H1 (cell line): ENCODE results near the gene PDGFD. TPM values are rescaled to one million over a fixed set of nuclear protein-coding genes. Genes with fewer than 3 reads are reported as not detected.

Experiments used
- BCL11A ChIP-seq, 2 experiments: IDR thresholded peaks; one replicate each; pipeline ENCODE4 v1.6.1; 2011; ENCODE audit warnings: low read depth in 2 of 2, low read length in 2 of 2, mild to moderate bottlenecking in 2 of 2
- CHD7 ChIP-seq: fragments of 300-600 bp; sonication (generic); IDR thresholded peaks from 2 replicates; pipeline ENCODE4 v1.7.1; 2012; ENCODE audit warnings: low read length, moderate library complexity, mild to moderate bottlenecking, inconsistent platforms; ENCODE audit not compliant: insufficient replicate concordance
- CREB1 ChIP-seq: IDR thresholded peaks from 2 replicates; pipeline ENCODE4 v1.6.1; 2012; ENCODE audit warnings: inconsistent platforms
- KDM4A ChIP-seq: IDR thresholded peaks from one replicate; pipeline ENCODE4 v1.7.1; 2012; ENCODE audit warnings: low read depth, mild to moderate bottlenecking, moderate library complexity, low read length, inconsistent platforms; ENCODE audit not compliant: severe bottlenecking
- MAX ChIP-seq: IDR thresholded peaks from 2 replicates; pipeline ENCODE4 v1.6.1; 2012; ENCODE audit warnings: inconsistent platforms
- RAD21 ChIP-seq, 2 experiments: IDR thresholded peaks in 1 of 2; conservative IDR thresholded peaks in 1 of 2; 2 replicates each; pipeline ENCODE4 v1.6.1; 2011; ENCODE audit warnings: low read depth in 2 of 2, low read length in 2 of 2, improper control_type of control experiment in 1 of 2, inconsistent platforms in 1 of 2, mild to moderate bottlenecking in 1 of 2, moderate library complexity in 1 of 2
- RFX5 ChIP-seq: IDR thresholded peaks from 2 replicates; pipeline ENCODE4 v1.6.1; 2011; ENCODE audit warnings: low read depth, low read length, improper control_type of control experiment, borderline replicate concordance
- TBP ChIP-seq: IDR thresholded peaks from 2 replicates; pipeline ENCODE4 v1.6.1; 2011; ENCODE audit warnings: low read depth, low read length, improper control_type of control experiment
- polyA plus RNA-seq, 7 experiments: library from polyadenylated mRNA; depleted of rRNA in 3 of 7; stranded (reverse) in 5 of 7; unstranded in 2 of 7; fragments of >200 nt in 5 of 7; fragments of 200-250 nt in 2 of 7; gene quantifications; 1 replicate in 5 of 7; 2 replicates in 1 of 7; 4 replicates in 1 of 7; pipeline versions ENCODE4 v1.2.1 to v1.2.3, GENCODE V29; 2011 to 2013; ENCODE audit warnings: missing spikeins in 2 of 7, mixed read lengths in 2 of 7
- total RNA-seq: library from RNA; stranded (reverse); fragmentation: NEBNext Ultra II Directional; extraction: Animal tissue kit (Norgen Biotek cat#: 25700); gene quantifications from 2 replicates; pipeline ENCODE4 v1.2.1, GENCODE V29; 2021

Gene PDGFD
- total and polyA plus RNA-seq, 2 of the 8 experiments (the other 6 are each of a cell fraction or from before 2014, with no cell fraction given), result 1.1 to 3.9 TPM

GRCh38 chr11:104064034-104064630 lies 99.8 kb downstream of the PDGFD start (continued):
- TF ChIP-seq CHD7 (no peak), MAX (no peak), CREB1 (no peak), RFX5 (no peak), RAD21 (IDR thresholded peaks at IDR 0.05 in 1 of 2, conservative IDR thresholded peaks at IDR 0.05 in 1 of 2; ENCODE audit: low read depth in 2 of 2, low read length in 2 of 2) (no peak), BCL11A (IDR thresholded peaks at IDR 0.05; ENCODE audit: low read depth in 2 of 2, low read length in 2 of 2) (no peak), TBP (no peak), KDM4A (no peak)
